Right cardiac atrium (tissue), 5 donors: ENCODE measurements around the gene ARSB. TPM values are rescaled to one million over a fixed set of nuclear protein-coding genes. Genes with fewer than 3 reads are reported as not detected.

Experiments used
- ATAC-seq, 2 donors: fragments of 200-7000 bp; cut with Tn5 transposase; one replicate each; pipeline versions ENCODE4 v1.8.0 to v1.9.1; 2020; ENCODE audit warnings: moderate library complexity in 2 of 2, mild to moderate bottlenecking in 1 of 2
- DNase-seq, 3 donors: peaks; one replicate each; pipeline ENCODE4 v3.0.0-alpha.2; 2020
- H3K27ac ChIP-seq: one replicate; pipeline ENCODE4 v1.5.1; 2013; ENCODE audit warnings: mild to moderate bottlenecking, low read length, control low read depth, moderate library complexity
- H3K27me3 ChIP-seq: one replicate; pipeline ENCODE4 v1.6.1; 2013; ENCODE audit not compliant: control insufficient read depth, insufficient read depth
- H3K4me1 ChIP-seq: one replicate; pipeline ENCODE4 v1.6.1; 2013; ENCODE audit warnings: low read length; ENCODE audit not compliant: control insufficient read depth, insufficient read depth
- H3K4me3 ChIP-seq: one replicate; pipeline ENCODE4 v1.5.1; 2013; ENCODE audit warnings: low read length, control low read depth
- H3K9me3 ChIP-seq: one replicate; pipeline ENCODE4 v1.6.1; 2013; ENCODE audit warnings: low read length; ENCODE audit not compliant: control insufficient read depth
- WGBS: extraction: QIAGEN DNeasy Blood & Tissue Kit; methylation state at CpG from one replicate; pipeline ENCODE4 v1.1.7; 2013; 5-methylcytosine and 5-hydroxymethylcytosine counted together
- intact Hi-C, 4 donors: fragments of 100-400 bp; cut with DNase I; formaldehyde crosslinking; loops; one replicate each; pipeline versions ENCODE4 v1.11.0 to v1.14.0; 2022 to 2023
- polyA plus RNA-seq: library from polyadenylated mRNA; stranded (reverse); fragments of 200-250 nt; gene quantifications from one replicate; pipeline ENCODE4 v1.2.3, GENCODE V29; 2013
- total RNA-seq, 4 donors: library from RNA; stranded (reverse); fragmentation: NEBNext Ultra II Directional; extraction: Animal tissue kit (Norgen Biotek cat#: 25700); gene quantifications; one replicate each; pipeline ENCODE4 v1.2.1, GENCODE V29; 2021
- donor health status: healthy with polysubstance abuse.
- donor health status: DM: no; HTN: yes; CAD: no.
- donor health status: DM: no; HTN: no; CAD: no.
- donor health status: DM: no; HTN: yes; CAD: no; lungs with severe emphysema.
- donor health status: DM: yes; HTN: yes; CAD: no.

ARSB gene
- total and polyA plus RNA-seq, 5 donors: 4.8 to 14.1 (median 13.6) TPM

- Histone ChIP-seq H3K9me3 (no peaks in the 10 kb centered on the region), H3K4me3 (no peak overlapping the region), H3K27me3 (no peaks in the 10 kb centered on the region), H3K4me1 (peaks cover 4% of the 10 kb centered on the region), H3K27ac (no peak overlapping the region)
- ATAC-seq: no peak
- WGBS: 72% methylated on average over 3 of the region's 3 CpGs
- no peak for DNase-seq
- intact Hi-C loops: loop anchor here in 1 of 4 donors (10.0 kb wide), 1 partner anchor 52 kb away; no protein-coding TSS in a partner anchor
Observed at GRCh38 chr5:78833284-78833683, 151.8 kb downstream of the ARSB start.

GRCh38 chr5:78830528-78831046 is 154.5 kb downstream of the ARSB start:
- Histone ChIP-seq H3K27ac (peak overlapping the region; percentile 57), H3K9me3 (no peaks in the 10 kb centered on the region)
- 57% methylated on average over 8 of the region's 8 CpGs for WGBS

DNA sequence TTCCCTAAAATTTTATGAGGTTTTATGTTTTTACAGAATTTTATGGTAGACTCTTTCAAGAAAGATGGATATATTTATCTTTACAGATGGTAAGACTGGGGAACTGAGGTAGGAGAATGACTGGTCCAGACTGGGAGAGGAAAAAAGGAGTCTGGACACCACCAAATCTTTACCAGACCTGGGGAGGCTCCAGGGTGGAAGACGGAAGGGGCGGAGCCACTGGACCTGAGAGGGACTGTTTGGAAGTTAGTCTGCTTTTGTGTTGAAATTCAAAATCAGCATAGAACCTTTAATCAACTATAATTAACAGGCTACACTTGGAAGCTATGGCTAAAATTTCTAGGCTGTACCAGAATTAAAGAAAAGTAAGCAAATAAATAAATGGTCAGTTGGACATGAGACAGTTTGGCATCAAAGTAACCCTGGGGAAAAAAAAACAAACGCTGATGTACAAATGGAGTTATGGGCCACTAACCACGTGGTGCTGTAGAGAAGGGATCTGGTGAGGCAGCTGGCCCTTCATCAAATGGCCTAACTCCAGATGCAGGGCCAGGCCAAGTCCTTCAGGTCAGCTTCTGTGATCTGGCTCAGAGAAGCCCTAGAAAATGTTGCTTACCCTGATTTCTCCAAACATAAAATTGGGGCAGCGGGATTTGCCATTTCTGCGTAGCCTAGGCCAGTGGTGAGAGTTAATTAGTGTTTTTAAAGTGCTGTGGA is 155.1 kb downstream of the ARSB start:
- ATAC-seq (peak; percentile 92 to 93), DNase-seq (peak; percentile 77 to 94 (median 91))
- WGBS: 39% methylated on average over 6 of the region's 6 CpGs
- H3K9me3 ChIP-seq: no peaks in the 10 kb centered on the region
- intact Hi-C loops: loop anchor here in 1 of 4 donors (10.0 kb wide), 1 partner anchor 55 kb away; no protein-coding TSS in a partner anchor
- no peak overlapping the region for H3K4me3 ChIP-seq
- H3K27me3 ChIP-seq: no peaks in the 10 kb centered on the region
- H3K27ac ChIP-seq: peak overlapping the region; percentile 57
- H3K4me1 ChIP-seq: peaks cover 4% of the 10 kb centered on the region

More at GRCh38 chr5:78830528-78831046, 154.5 kb downstream of the ARSB start:
- Histone ChIP-seq H3K4me3 (no peak overlapping the region), H3K4me1 (peaks cover 4% of the 10 kb centered on the region), H3K27me3 (no peaks in the 10 kb centered on the region)
- DNase-seq: no peak
- peak; percentile 69 to 79 for ATAC-seq
- intact Hi-C loops: loop anchor here in 1 of 4 donors (10.0 kb wide), 1 partner anchor 54 kb away; no protein-coding TSS in a partner anchor

GRCh38 chr5:78827725-78828124 is 157.4 kb downstream of the ARSB start:
- H3K4me1 ChIP-seq: peaks cover 5% of the 10 kb centered on the region
- H3K27ac ChIP-seq: no peak overlapping the region
- no peaks in the 10 kb centered on the region for H3K27me3 ChIP-seq
- ATAC-seq: no peak
- 38% methylated on average over 4 of the region's 4 CpGs for WGBS
- H3K4me3 ChIP-seq: no peak overlapping the region
- H3K9me3 ChIP-seq: no peaks in the 10 kb centered on the region
- DNase-seq: no peak
- intact Hi-C loops: no loop called here

GRCh38 chr5:78824831-78825281 is 160.3 kb downstream of the ARSB start:
- Histone ChIP-seq H3K4me1 (peaks cover 1% of the 10 kb centered on the region), H3K4me3 (no peak overlapping the region), H3K27ac (no peak overlapping the region), H3K9me3 (no peaks in the 10 kb centered on the region), H3K27me3 (no peaks in the 10 kb centered on the region)
- DNase-seq (no peak), ATAC-seq (peak; percentile 59 to 67)
- intact Hi-C loops: no loop called here
- 38% methylated on average over 2 of the region's 2 CpGs for WGBS

GRCh38 chr5:78823196-78823595 is 161.9 kb downstream of the ARSB start:
- Histone ChIP-seq H3K27ac (no peak overlapping the region), H3K4me3 (no peak overlapping the region), H3K9me3 (no peaks in the 10 kb centered on the region), H3K27me3 (no peaks in the 10 kb centered on the region), H3K4me1 (peaks cover 1% of the 10 kb centered on the region)
- no peak for DNase-seq
- 97% methylated on average over 1 of the region's 1 CpG for WGBS
- intact Hi-C loops: no loop called here
- no peak for ATAC-seq

DNA sequence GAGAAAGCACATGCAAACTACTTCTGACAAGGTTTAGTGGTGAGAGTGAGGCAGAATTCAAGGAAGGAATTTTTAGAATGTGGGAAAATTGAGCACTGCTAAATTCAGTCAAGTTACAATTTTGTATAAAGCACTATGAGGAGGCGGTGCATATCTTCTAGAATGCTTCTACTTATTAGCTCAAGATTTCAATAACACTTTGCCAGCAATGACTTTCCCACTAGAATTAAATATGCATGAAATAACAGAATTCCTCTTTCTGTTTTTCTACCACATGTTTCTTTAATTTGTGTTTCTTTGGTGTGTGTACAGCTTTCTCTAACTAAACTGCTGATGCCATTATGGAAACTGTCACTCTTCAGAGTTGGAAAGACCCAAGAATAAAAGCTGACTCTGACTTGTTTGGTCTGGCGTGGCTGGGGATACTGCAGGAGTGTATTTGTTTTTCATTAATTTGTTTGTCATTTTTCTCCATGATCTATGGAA is 163.5 kb downstream of the ARSB start:
- 74% methylated on average over 2 of the region's 2 CpGs for WGBS
- peaks cover 1% of the 10 kb centered on the region for H3K4me1 ChIP-seq
- DNase-seq: no peak
- no peaks in the 10 kb centered on the region for H3K9me3 ChIP-seq
- H3K27me3 ChIP-seq: no peaks in the 10 kb centered on the region
- H3K4me3 ChIP-seq: no peak overlapping the region
- intact Hi-C loops: no loop called here
- H3K27ac ChIP-seq: no peak overlapping the region
- ATAC-seq: no peak

- Histone ChIP-seq H3K27ac (no peak overlapping the region), H3K4me1 (peaks cover 1% of the 10 kb centered on the region), H3K9me3 (no peaks in the 10 kb centered on the region), H3K27me3 (no peaks in the 10 kb centered on the region), H3K4me3 (no peak overlapping the region)
- intact Hi-C loops: no loop called here
- no peak for DNase-seq
- 93% methylated on average over 1 of the region's 1 CpG for WGBS
- no peak for ATAC-seq
Observed at GRCh38 chr5:78819707-78820106, 165.4 kb downstream of the ARSB start.

- H3K9me3 ChIP-seq: no peaks in the 10 kb centered on the region
- 56% methylated on average over 3 of the region's 3 CpGs for WGBS
- H3K4me3 ChIP-seq: no peak overlapping the region
- ATAC-seq: no peak
- intact Hi-C loops: no loop called here
- H3K4me1 ChIP-seq: no peaks in the 10 kb centered on the region
- DNase-seq: no peak
- no peak overlapping the region for H3K27ac ChIP-seq
- no peaks in the 10 kb centered on the region for H3K27me3 ChIP-seq
Observed at GRCh38 chr5:78819166-78819565, 165.9 kb downstream of the ARSB start.

DNA sequence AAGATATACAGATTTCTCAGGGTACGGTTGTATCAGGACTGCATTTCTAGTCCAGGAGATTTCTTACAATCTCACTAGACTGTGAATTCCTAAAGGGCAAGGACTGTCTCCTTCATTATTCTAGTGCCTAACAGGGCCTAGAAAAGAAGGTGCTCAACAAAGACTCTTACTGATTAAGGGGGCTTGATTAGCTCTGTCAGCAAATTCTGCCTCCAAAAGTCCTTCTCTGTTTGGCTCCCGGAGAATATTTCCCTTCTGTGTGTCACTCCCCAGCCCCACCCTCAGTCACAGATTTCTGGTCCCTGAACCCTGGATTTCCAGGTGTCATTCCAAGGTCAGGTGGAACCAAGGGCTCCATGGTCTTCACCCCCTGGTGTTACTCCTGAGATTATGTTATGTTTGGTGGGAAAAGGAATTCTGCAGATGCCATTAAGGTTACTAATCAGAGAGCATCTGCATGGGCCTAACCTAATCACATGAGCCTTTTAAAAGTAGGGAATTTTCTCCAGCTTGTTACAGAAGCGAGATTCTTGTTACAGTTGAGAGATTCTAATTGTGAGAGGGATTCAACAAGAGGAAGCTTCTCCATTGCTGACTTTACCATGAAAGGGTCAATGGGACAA is 168.9 kb downstream of the ARSB start:
- no peak for ATAC-seq
- 97% methylated on average over 3 of the region's 3 CpGs for WGBS
- intact Hi-C loops: no loop called here

GRCh38 chr5:78813906-78814530 is 171.1 kb downstream of the ARSB start:
- no peak overlapping the region for H3K27ac ChIP-seq
- 98% methylated on average over 2 of the region's 2 CpGs for WGBS
- no peaks in the 10 kb centered on the region for H3K9me3 ChIP-seq
- no peaks in the 10 kb centered on the region for H3K4me1 ChIP-seq
- DNase-seq: no peak
- ATAC-seq: no peak
- no peak overlapping the region for H3K4me3 ChIP-seq
- intact Hi-C loops: no loop called here
- no peaks in the 10 kb centered on the region for H3K27me3 ChIP-seq

More for the DNA sequence above, 168.9 kb downstream of the ARSB start:
- Histone ChIP-seq H3K27ac (no peak overlapping the region), H3K4me1 (no peaks in the 10 kb centered on the region), H3K4me3 (no peak overlapping the region), H3K9me3 (no peaks in the 10 kb centered on the region), H3K27me3 (no peaks in the 10 kb centered on the region)
- no peak for DNase-seq
